IMR-90 (cell line): ENCODE data around the gene CDH12. TPM values are rescaled to one million over a fixed set of nuclear protein-coding genes. Genes with fewer than 3 reads are reported as not detected.

Experiments used
- ATAC-seq: fragments of 200-7000 bp; cut with Tn5 transposase; 2 replicates; pipeline ENCODE4 v1.9.1; 2020; ENCODE audit warnings: low read depth, mild to moderate bottlenecking, moderate library complexity
- BruUV-seq: library from RNA; stranded (reverse); fragments of 400-500 nt; replicated peaks from 2 replicates; lab custom pipeline; 2021; lab: Mats Ljungman, UMichigan
- CTCF ChIA-PET: fragments of 300-600 bp; formaldehyde crosslinking; extraction: SDS; loops from one replicate; lab custom pipeline; 2021; ENCODE audit warnings: antibody characterized with exemption; lab: Yijun Ruan, JAX
- POLR2A ChIA-PET: fragments of 300-600 bp; sonication (Branson Sonifier 250); formaldehyde crosslinking; loops from one replicate; lab custom pipeline; 2022; ENCODE audit warnings: antibody characterized with exemption; ENCODE audit not compliant: unreplicated experiment; lab: Charles Lee
- DNase-seq: peaks from one replicate; pipeline ENCODE4 v3.0.0; 2013
- H2AFZ ChIP-seq: replicated peaks from 2 replicates; pipeline ENCODE3; 2013; ENCODE audit warnings: low read length, mild to moderate bottlenecking; ENCODE audit not compliant: poor library complexity
- H2AK5ac ChIP-seq: 2 replicates; pipeline ENCODE4 v1.6.1; 2013; ENCODE audit warnings: low read depth, low read length, inconsistent platforms
- H2AK9ac ChIP-seq: replicated peaks from 2 replicates; pipeline ENCODE3; 2013; ENCODE audit warnings: mild to moderate bottlenecking, low read depth, low read length, moderate library complexity; ENCODE audit not compliant: poor library complexity
- H2BK120ac ChIP-seq: 2 replicates; pipeline ENCODE4 v1.6.1; 2013; ENCODE audit warnings: low read depth, low read length, inconsistent platforms
- H2BK15ac ChIP-seq: 3 replicates; pipeline ENCODE4 v1.6.1; 2013; ENCODE audit warnings: low read depth, low read length, inconsistent platforms
- H2BK20ac ChIP-seq: 2 replicates; pipeline ENCODE4 v1.6.1; 2013; ENCODE audit warnings: low read depth, mild to moderate bottlenecking, inconsistent platforms, low read length, moderate library complexity
- H2BK5ac ChIP-seq: 2 replicates; pipeline ENCODE4 v1.6.1; 2013; ENCODE audit warnings: mild to moderate bottlenecking, low read depth, low read length, inconsistent platforms; ENCODE audit not compliant: poor library complexity, severe bottlenecking
- H3K14ac ChIP-seq: replicated peaks from 2 replicates; pipeline ENCODE4 v1.6.1; 2013; ENCODE audit warnings: low read depth, low read length, inconsistent platforms
- H3K18ac ChIP-seq: 2 replicates; pipeline ENCODE4 v1.6.1; 2013; ENCODE audit warnings: low read depth, low read length, control low read depth
- H3K23ac ChIP-seq: 2 replicates; pipeline ENCODE4 v1.6.1; 2013; ENCODE audit warnings: low read depth, low read length, inconsistent platforms
- H3K27ac ChIP-seq: 2 replicates; pipeline ENCODE4 v1.5.1; 2013; ENCODE audit warnings: mild to moderate bottlenecking, control low read depth, low read length; ENCODE audit not compliant: insufficient read depth
- H3K27me3 ChIP-seq: 2 replicates; pipeline ENCODE4 v1.6.1; 2013; ENCODE audit warnings: low read length; ENCODE audit not compliant: control insufficient read depth, insufficient read depth
- H3K36me3 ChIP-seq: 2 replicates; pipeline ENCODE4 v1.6.1; 2013; ENCODE audit warnings: low read length, mixed read lengths; ENCODE audit not compliant: control insufficient read depth, insufficient read depth
- H3K4ac ChIP-seq: 2 replicates; pipeline ENCODE4 v1.6.1; 2013; ENCODE audit warnings: low read depth, low read length, inconsistent platforms
- H3K4me1 ChIP-seq: 2 replicates; pipeline ENCODE4 v1.6.1; 2013; ENCODE audit warnings: low read length, mixed read lengths; ENCODE audit not compliant: control insufficient read depth, insufficient read depth
- H3K4me2 ChIP-seq: 2 replicates; pipeline ENCODE4 v1.6.1; 2013; ENCODE audit warnings: low read depth, mild to moderate bottlenecking, control low read depth, low read length, moderate library complexity
- H3K4me3 ChIP-seq: 2 replicates; pipeline ENCODE4 v1.5.1; 2013; ENCODE audit warnings: low read depth, mild to moderate bottlenecking, control low read depth, low read length, moderate library complexity; ENCODE audit not compliant: insufficient read depth
- H3K56ac ChIP-seq: 2 replicates; pipeline ENCODE4 v1.6.1; 2013; ENCODE audit warnings: low read length, inconsistent platforms; ENCODE audit not compliant: insufficient read depth; ENCODE audit errors: extremely low read depth
- H3K79me1 ChIP-seq, 2 experiments: 2 replicates each; pipeline ENCODE4 v1.6.1; 2013; ENCODE audit warnings: low read length in 2 of 2, inconsistent platforms in 1 of 2, low read depth in 1 of 2
- H3K9ac ChIP-seq: 2 replicates; pipeline ENCODE4 v1.6.1; 2013; ENCODE audit warnings: low read depth, low read length, control low read depth
- H3K9me1 ChIP-seq: 2 replicates; pipeline ENCODE4 v1.6.1; 2013; ENCODE audit warnings: low read length, inconsistent platforms; ENCODE audit not compliant: insufficient read depth
- H3K9me3 ChIP-seq: 2 replicates; pipeline ENCODE4 v1.6.1; 2013; ENCODE audit warnings: low read length; ENCODE audit not compliant: control insufficient read depth, insufficient read depth
- H4K20me1 ChIP-seq: 2 replicates; pipeline ENCODE4 v1.6.1; 2013; ENCODE audit warnings: low read length, inconsistent platforms; ENCODE audit not compliant: insufficient read depth
- H4K5ac ChIP-seq: 2 replicates; pipeline ENCODE4 v1.6.1; 2013; ENCODE audit warnings: mild to moderate bottlenecking, low read depth, low read length, control low read depth
- H4K8ac ChIP-seq, 2 experiments: 2 replicates each; pipeline ENCODE4 v1.6.1; 2013; ENCODE audit warnings: low read depth in 2 of 2, low read length in 2 of 2, control low read depth in 1 of 2, inconsistent platforms in 1 of 2
- H4K91ac ChIP-seq: 2 replicates; pipeline ENCODE4 v1.6.1; 2013; ENCODE audit warnings: low read depth, low read length, inconsistent platforms; ENCODE audit not compliant: insufficient read depth
- BHLHE40 ChIP-seq: fragments of 150-350 bp; IDR thresholded peaks from 2 replicates; pipeline ENCODE4 v1.6.1; 2016; ENCODE audit warnings: mild to moderate bottlenecking, low read depth, low read length
- CEBPB ChIP-seq: IDR thresholded peaks from 2 replicates; pipeline ENCODE4 v1.6.1; 2012; ENCODE audit warnings: low read depth, low read length, improper control_type of control experiment
- FOS ChIP-seq: fragments of 150-350 bp; IDR thresholded peaks from 2 replicates; pipeline ENCODE4 v1.6.1; 2016; ENCODE audit warnings: low read depth, low read length
- MAFK ChIP-seq: IDR thresholded peaks from 2 replicates; pipeline ENCODE4 v1.6.1; 2012; ENCODE audit warnings: low read depth, low read length, improper control_type of control experiment
- MAZ ChIP-seq: IDR thresholded peaks from 2 replicates; pipeline ENCODE4 v1.6.1; 2012; ENCODE audit warnings: low read depth, mild to moderate bottlenecking, low read length, improper control_type of control experiment, moderate library complexity, borderline replicate concordance
- NFE2L2 ChIP-seq: fragments of 150-350 bp; IDR thresholded peaks from 2 replicates; pipeline ENCODE4 v1.6.1; 2016; ENCODE audit warnings: low read depth, mild to moderate bottlenecking, low read length
- POLR2A ChIP-seq: IDR thresholded peaks from 2 replicates; pipeline ENCODE4 v1.6.1; 2012; ENCODE audit warnings: mild to moderate bottlenecking, low read depth, low read length
- RAD21 ChIP-seq: IDR thresholded peaks from 2 replicates; pipeline ENCODE4 v1.6.1; 2012; ENCODE audit warnings: low read length, improper control_type of control experiment
- RCOR1 ChIP-seq: IDR thresholded peaks from 2 replicates; pipeline ENCODE4 v1.6.1; 2012; ENCODE audit warnings: mild to moderate bottlenecking, low read length, improper control_type of control experiment; ENCODE audit not compliant: insufficient replicate concordance
- RFX5 ChIP-seq: IDR thresholded peaks from 2 replicates; pipeline ENCODE4 v1.8.0; 2012; ENCODE audit warnings: low read depth, mild to moderate bottlenecking, low read length, moderate library complexity
- SMC3 ChIP-seq: fragments of 150-350 bp; IDR thresholded peaks from 2 replicates; pipeline ENCODE4 v1.6.1; 2016; ENCODE audit warnings: low read depth, mild to moderate bottlenecking, antibody characterized with exemption, low read length, moderate library complexity
- WGBS, 2 experiments: methylation state at CpG; one replicate each; pipeline versions ENCODE4 v1.1.5 to v1.1.7; 2013; ENCODE audit warnings: missing lambda C conversion rate in 2 of 2; ENCODE audit not compliant: insufficient read length in 1 of 2; ENCODE audit errors: extremely low coverage in 2 of 2; 5-methylcytosine and 5-hydroxymethylcytosine counted together
- dilution Hi-C: fragments of 300-500 bp; cut with HindIII; formaldehyde crosslinking; loops from one replicate; pipeline ENCODE4 v1.14.3; 2018; ENCODE audit warnings: low sequenced_read_pairs; ENCODE audit not compliant: unreplicated experiment
- in situ Hi-C: fragments of 300-500 bp; cut with MboI; formaldehyde crosslinking; loops from 3 replicates; pipeline ENCODE4 v1.14.3; 2019; ENCODE audit warnings: low sequenced_read_pairs, inconsistent platforms, mixed read lengths
- intact Hi-C: fragments of 100-400 bp; cut with micrococcal nuclease; formaldehyde crosslinking; loops from 2 replicates; pipeline ENCODE4 v1.10.0; 2022
- polyA plus RNA-seq, 3 experiments: library from polyadenylated mRNA; depleted of rRNA; stranded (reverse); fragments of >200 nt; gene quantifications; 2 replicates each; pipeline ENCODE4 v1.2.3, GENCODE V29; 2012; ENCODE audit warnings: low replicate concordance in 1 of 3
- total RNA-seq: library from RNA; depleted of rRNA; stranded (reverse); fragments of >200 nt; gene quantifications from 2 replicates; pipeline ENCODE4 v1.2.3, GENCODE V29; 2012
- TF ChIP-seq, protein P1 (sequence below): fragments of 150-350 bp; IDR thresholded peaks from 2 replicates; pipeline ENCODE4 v1.6.1; 2017; ENCODE audit warnings: mild to moderate bottlenecking, antibody characterized with exemption, low read length, low read depth
- TF ChIP-seq, protein P2 (sequence below): fragments of 150-350 bp; IDR thresholded peaks from 2 replicates; pipeline ENCODE4 v1.6.1; 2016; ENCODE audit warnings: low read depth, mild to moderate bottlenecking, low read length, moderate library complexity, borderline replicate concordance

The CDH12 gene
- total and polyA plus RNA-seq, 2 of the 4 experiments (the other 2 are of a cell fraction): not detected

DNA sequence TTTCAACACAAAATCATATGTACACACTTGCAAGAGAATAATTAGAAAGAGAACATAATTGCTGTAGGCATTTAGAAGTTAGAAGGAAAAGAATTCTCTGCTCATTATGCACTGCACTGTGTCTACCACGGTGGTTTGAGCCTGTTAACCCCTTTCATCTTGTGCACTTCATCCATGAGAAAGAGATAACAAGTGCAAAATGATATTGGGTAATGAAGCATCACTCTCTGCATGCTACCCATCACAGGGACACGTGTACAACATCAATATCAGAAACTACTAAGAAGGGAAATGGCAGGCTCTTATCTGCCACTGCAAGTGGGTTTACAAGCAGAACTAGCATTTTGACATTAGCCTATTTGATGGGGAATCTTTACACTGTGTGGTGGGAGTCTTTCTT lies 202.6 kb downstream of the CDH12 start:
- no CpG with 5 or more reads among the region's 2 CpGs for WGBS, 2 experiments
- dilution Hi-C loops: no loop called here
- Histone ChIP-seq H3K4me3 (no peak overlapping the region), H3K56ac (no peak overlapping the region), H3K4me2 (no peak overlapping the region), H4K20me1 (no peaks in the 10 kb centered on the region), H3K18ac (no peak overlapping the region), H2BK15ac (no peak overlapping the region), H3K27ac (no peak overlapping the region), H4K5ac (no peak overlapping the region), H3K9me3 (no peaks in the 10 kb centered on the region), H3K9ac (no peak overlapping the region), H2AK9ac (no peak overlapping the region), H3K14ac (no peak overlapping the region), H4K91ac (no peak overlapping the region), H3K4me1 (no peaks in the 10 kb centered on the region), H2BK120ac (no peak overlapping the region), H3K9me1 (no peaks in the 10 kb centered on the region), H2AFZ (no peak overlapping the region), H4K8ac (no peak overlapping the region), H2BK5ac (no peak overlapping the region), H3K27me3 (no peaks in the 10 kb centered on the region), H3K79me1 (no peaks in the 10 kb centered on the region), H2BK20ac (no peak overlapping the region), H3K36me3 (no peaks in the 10 kb centered on the region), H3K4ac (no peak overlapping the region), H2AK5ac (no peak overlapping the region), H3K23ac (no peak overlapping the region)
- TF ChIP-seq SMC3: no peak
- TF ChIP-seq, protein P1, sequence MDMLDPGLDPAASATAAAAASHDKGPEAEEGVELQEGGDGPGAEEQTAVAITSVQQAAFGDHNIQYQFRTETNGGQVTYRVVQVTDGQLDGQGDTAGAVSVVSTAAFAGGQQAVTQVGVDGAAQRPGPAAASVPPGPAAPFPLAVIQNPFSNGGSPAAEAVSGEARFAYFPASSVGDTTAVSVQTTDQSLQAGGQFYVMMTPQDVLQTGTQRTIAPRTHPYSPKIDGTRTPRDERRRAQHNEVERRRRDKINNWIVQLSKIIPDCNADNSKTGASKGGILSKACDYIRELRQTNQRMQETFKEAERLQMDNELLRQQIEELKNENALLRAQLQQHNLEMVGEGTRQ: no peak
- no peak for TF ChIP-seq NFE2L2
- TF ChIP-seq, protein P2, sequence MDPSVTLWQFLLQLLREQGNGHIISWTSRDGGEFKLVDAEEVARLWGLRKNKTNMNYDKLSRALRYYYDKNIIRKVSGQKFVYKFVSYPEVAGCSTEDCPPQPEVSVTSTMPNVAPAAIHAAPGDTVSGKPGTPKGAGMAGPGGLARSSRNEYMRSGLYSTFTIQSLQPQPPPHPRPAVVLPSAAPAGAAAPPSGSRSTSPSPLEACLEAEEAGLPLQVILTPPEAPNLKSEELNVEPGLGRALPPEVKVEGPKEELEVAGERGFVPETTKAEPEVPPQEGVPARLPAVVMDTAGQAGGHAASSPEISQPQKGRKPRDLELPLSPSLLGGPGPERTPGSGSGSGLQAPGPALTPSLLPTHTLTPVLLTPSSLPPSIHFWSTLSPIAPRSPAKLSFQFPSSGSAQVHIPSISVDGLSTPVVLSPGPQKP: no peak
- no peak for TF ChIP-seq MAZ
- no peak for TF ChIP-seq MAFK
- no peak for TF ChIP-seq CEBPB
- TF ChIP-seq POLR2A: no peak
- no peak for TF ChIP-seq RCOR1
- no peak for TF ChIP-seq FOS
- TF ChIP-seq BHLHE40: no peak
- TF ChIP-seq RAD21: no peak
- TF ChIP-seq RFX5: no peak
- no TSS peak for BruUV-seq
- ATAC-seq (no peak), DNase-seq (no peak)
- ChIA-PET POLR2A (no interaction called here), CTCF (no interaction called here)
- intact Hi-C loops: no loop called here
- in situ Hi-C loops: no loop called here
